Epidermal melanocyte (primary cell): ENCODE data around the gene NLRX1.
"Not testable (repeated sequence)": the region's sequence is repeated elsewhere in the genome, so short reads cannot be mapped to it uniquely, and the experiment has no call there.

Source experiments
- DNase-seq: peaks from one replicate; pipeline ENCODE4 v3.0.0; 2011; ENCODE audit warnings: low spot score; ENCODE audit not compliant: insufficient read length

NLRX1 gene

GRCh38 chr11:119207415-119207960, 39.0 kb downstream of the NLRX1 start:
- no peak for DNase-seq

GRCh38 chr11:119209186-119209585, 40.7 kb downstream of the NLRX1 start:
- DNase-seq, result no peak

- no peak for DNase-seq
Measured at GRCh38 chr11:119210050-119210449, 41.5 kb downstream of the NLRX1 start.

GRCh38 chr11:119218141-119218878, 49.8 kb downstream of the NLRX1 start:
- DNase-seq, result no peak

- peak; percentile 31 for DNase-seq
Measured at GRCh38 chr11:119222308-119222707, 53.8 kb downstream of the NLRX1 start.

GRCh38 chr11:119222891-119223290, 54.4 kb downstream of the NLRX1 start:
- DNase-seq, result no peak

- no peak for DNase-seq
Measured at GRCh38 chr11:119223856-119224255, 55.3 kb downstream of the NLRX1 start.

- DNase-seq, result not testable (repeated sequence)
Measured at GRCh38 chr11:119228535-119229287, 60.2 kb downstream of the NLRX1 start.

- no peak for DNase-seq
Measured at GRCh38 chr11:119229288-119229672, 60.8 kb downstream of the NLRX1 start.

GRCh38 chr11:119229741-119230140, 61.2 kb downstream of the NLRX1 start:
- no peak for DNase-seq
